GM03348 (cell line): ENCODE measurements around the gene RAB3C.

Experiments
- DNase-seq: peaks from one replicate; pipeline ENCODE4 v3.0.0; 2012; ENCODE audit warnings: low spot score

The RAB3C gene

GRCh38 chr5:58827463-58827862 lies 244.6 kb downstream of the RAB3C start:
- DNase-seq = no peak

GRCh38 chr5:58828258-58828657 lies 245.4 kb downstream of the RAB3C start:
- DNase-seq = no peak

- DNase-seq = no peak
These were observed 251.7 kb downstream of the RAB3C start for GRCh38 chr5:58834242-58835225.

GRCh38 chr5:58836351-58836750 lies 253.5 kb downstream of the RAB3C start:
- no peak for DNase-seq

- DNase-seq = no peak
These were observed 255.9 kb downstream of the RAB3C start for GRCh38 chr5:58838729-58839128.

- no peak for DNase-seq
These were observed 260.0 kb downstream of the RAB3C start for GRCh38 chr5:58842852-58843251.

GRCh38 chr5:58844395-58844794 lies 261.5 kb downstream of the RAB3C start:
- no peak for DNase-seq

- no peak for DNase-seq
These were observed 264.2 kb downstream of the RAB3C start for GRCh38 chr5:58847041-58847440.

GRCh38 chr5:58849223-58849622 lies 266.3 kb downstream of the RAB3C start:
- DNase-seq = no peak

GRCh38 chr5:58849921-58850667 lies 267.2 kb downstream of the RAB3C start:
- peak; percentile 33 for DNase-seq

- DNase-seq = no peak
These were observed 268.3 kb downstream of the RAB3C start for GRCh38 chr5:58851153-58851552.

GRCh38 chr5:58851571-58851970 lies 268.7 kb downstream of the RAB3C start:
- DNase-seq = no peak

- DNase-seq = no peak
These were observed 269.7 kb downstream of the RAB3C start for GRCh38 chr5:58852566-58852965.

GRCh38 chr5:58854441-58854840 lies 271.6 kb downstream of the RAB3C start:
- no peak for DNase-seq

GRCh38 chr5:58855851-58856739 lies 273.2 kb downstream of the RAB3C start:
- no peak for DNase-seq

- DNase-seq = no peak
These were observed 274.7 kb downstream of the RAB3C start for GRCh38 chr5:58857609-58858008.

- no peak for DNase-seq
These were observed 277.8 kb downstream of the RAB3C start for GRCh38 chr5:58860680-58861079.

- no peak for DNase-seq
These were observed 286.1 kb downstream of the RAB3C start for GRCh38 chr5:58868931-58869330.

- DNase-seq = peak; percentile 41
These were observed 288.9 kb downstream of the RAB3C start for GRCh38 chr5:58871648-58872242.

GRCh38 chr5:58872670-58873273 lies 289.9 kb downstream of the RAB3C start:
- DNase-seq = no peak

GRCh38 chr5:58875599-58875998 lies 292.7 kb downstream of the RAB3C start:
- no peak for DNase-seq
